Stimulated activated naive CD8-positive, alpha-beta T cell treated with anti-CD3 and anti-CD28 coated beads, Interleukin-15, amount 100 ng/mL, for 72 hours (primary cell): ENCODE measurements around the gene SEPTIN10.

Experiments used
- ATAC-seq: fragments of 150-1000 bp; cut with Tn5 transposase; 2 replicates; pipeline ENCODE4 v1.10.0; 2021; ENCODE audit warnings: mild to moderate bottlenecking, moderate library complexity
- DNase-seq, 2 donors: peaks; one replicate each; pipeline ENCODE4 v3.0.0; 2021 to 2022
- H3K27ac Mint-ChIP-seq, 2 donors: one replicate each; pipeline ENCODE4 v1.8.0; 2022; ENCODE audit warnings: mild to moderate bottlenecking in 2 of 2, mixed read lengths in 2 of 2, moderate library complexity in 2 of 2
- H3K27me3 Mint-ChIP-seq: one replicate; pipeline ENCODE4 v1.8.0; 2022; ENCODE audit warnings: mixed read lengths
- H3K4me1 Mint-ChIP-seq: one replicate; pipeline ENCODE4 v1.8.0; 2022; ENCODE audit warnings: mild to moderate bottlenecking, mixed read lengths
- H3K4me3 Mint-ChIP-seq, 2 donors: one replicate each; pipeline ENCODE4 v1.8.0; 2022; ENCODE audit warnings: mild to moderate bottlenecking in 2 of 2, mixed read lengths in 2 of 2, moderate library complexity in 1 of 2
- H3K9me3 Mint-ChIP-seq, 2 donors: one replicate each; pipeline ENCODE4 v1.8.0; 2022; ENCODE audit warnings: mixed read lengths in 2 of 2

The SEPTIN10 gene

DNA sequence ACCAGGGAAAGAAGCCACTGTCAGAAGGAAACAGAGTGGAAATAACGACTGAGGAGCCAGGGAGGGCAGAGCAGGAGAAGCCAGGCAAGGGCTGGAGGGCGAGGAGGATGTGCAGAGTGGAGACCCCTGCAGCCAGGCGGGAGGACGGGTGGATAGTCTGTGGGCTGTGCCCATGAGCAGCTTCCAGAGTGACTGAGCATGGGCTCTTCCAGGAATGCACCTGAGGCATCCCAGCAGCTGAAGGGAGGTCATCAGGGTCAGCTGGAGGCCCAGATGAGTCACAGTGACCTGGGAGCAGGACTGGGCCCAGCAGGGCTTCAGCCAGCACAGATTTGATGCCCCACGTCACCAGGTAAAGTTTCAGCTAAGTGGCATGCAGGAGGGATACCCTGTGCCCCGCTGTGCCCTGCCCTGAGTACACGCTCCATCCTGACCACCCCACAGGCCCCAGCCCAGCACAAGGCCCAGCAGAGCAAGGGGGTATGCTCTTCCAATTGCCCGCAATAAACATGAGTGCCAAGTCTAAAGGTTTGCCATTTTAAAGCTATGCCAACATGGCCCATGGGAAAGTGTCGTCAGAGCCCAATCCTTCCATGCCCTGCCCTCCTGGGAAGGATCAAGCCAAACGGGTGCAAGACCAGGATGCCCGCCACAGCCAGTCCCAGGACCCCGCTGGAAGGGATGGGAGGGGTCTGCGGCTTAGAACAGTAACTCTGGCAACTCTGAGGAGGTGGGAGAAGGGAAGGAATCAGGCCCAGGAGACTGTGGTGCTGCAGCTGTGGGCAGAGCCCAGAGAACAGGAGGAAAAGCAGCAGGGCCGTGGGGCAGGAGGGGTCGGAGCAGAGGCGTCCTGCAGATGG is 85.7 kb downstream of the SEPTIN10 start:
- no peak for DNase-seq
- Mint-ChIP-seq H3K9me3 (no peaks in the 10 kb centered on the region), H3K4me3 (no peak overlapping the region), H3K27me3 (peaks cover 6% of the 10 kb centered on the region), H3K27ac (peak overlapping the region in 1 of 2 donors; percentile 6), H3K4me1 (no peaks in the 10 kb centered on the region)
- ATAC-seq = no peak

DNA sequence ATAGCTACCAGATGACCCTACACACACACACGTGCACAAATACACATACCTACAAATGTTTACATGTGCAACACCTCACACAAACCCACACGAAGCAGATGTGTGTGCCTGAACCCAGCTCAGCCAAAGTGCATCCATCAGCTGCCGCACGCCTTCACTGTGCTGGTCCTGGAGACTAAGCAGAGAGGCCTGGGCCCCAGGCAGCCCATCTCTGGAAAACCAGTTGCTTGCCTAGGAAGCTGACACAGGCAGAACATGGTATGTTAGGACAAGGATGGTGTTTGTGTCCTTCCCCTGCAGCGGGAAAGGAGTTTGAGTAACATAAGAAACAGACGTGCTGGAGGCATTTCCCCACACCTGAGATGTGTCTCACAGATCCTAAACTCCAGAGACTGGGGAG is 86.7 kb downstream of the SEPTIN10 start:
- H3K27me3 Mint-ChIP-seq = peaks cover 6% of the 10 kb centered on the region
- no peak for ATAC-seq
- H3K4me3 Mint-ChIP-seq = no peak overlapping the region
- no peak for DNase-seq
- no peaks in the 10 kb centered on the region for H3K9me3 Mint-ChIP-seq
- no peaks in the 10 kb centered on the region for H3K4me1 Mint-ChIP-seq
- H3K27ac Mint-ChIP-seq = no peak overlapping the region

DNA sequence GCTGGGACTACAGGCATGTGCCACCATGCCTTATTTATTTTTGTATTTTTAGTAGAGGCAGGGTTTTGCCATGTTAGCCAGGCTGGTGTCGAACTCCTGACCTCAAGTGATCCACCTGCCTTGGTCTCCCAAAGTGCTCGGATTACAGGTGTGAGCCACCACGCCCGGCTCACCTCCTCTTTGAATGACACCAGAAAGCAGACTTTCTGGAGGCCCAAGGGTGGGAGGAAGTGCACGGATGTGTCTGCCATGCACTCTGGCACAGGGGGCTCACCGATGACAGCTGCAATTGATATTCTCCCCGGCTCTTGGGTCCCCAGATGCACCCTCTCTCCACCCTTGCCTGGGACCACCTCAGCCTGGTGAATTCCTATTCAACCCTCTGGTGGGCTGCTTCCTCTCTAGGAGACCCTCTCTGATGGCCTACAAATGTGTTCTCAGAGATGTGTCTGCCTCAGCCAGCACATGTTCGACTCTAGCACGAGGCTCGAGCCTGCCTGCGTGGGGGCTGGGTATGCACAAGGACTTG is 87.3 kb downstream of the SEPTIN10 start:
- Mint-ChIP-seq H3K4me1 (no peaks in the 10 kb centered on the region), H3K4me3 (no peak overlapping the region), H3K9me3 (no peaks in the 10 kb centered on the region), H3K27me3 (peaks cover 6% of the 10 kb centered on the region), H3K27ac (no peak overlapping the region)
- ATAC-seq (no peak), DNase-seq (no peak)

DNA sequence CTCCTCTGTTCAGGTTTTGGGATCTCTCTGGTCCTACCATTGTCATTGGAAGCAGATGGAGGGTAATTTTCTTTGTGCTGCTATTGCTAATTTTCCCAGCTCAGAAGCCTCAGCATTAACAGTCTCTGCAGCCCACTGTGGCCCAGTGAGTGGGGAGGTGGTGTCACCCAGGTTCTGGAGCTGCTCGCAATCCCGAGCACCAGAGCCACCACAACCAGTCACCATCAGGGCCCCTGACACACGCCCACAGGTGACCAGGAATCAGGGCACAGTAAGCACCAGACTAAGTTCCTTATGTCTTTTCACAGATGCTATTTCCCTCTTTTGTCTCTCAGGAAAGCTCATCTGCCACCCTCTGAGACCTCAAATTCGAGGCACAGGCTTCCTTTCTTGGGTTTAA is 87.9 kb downstream of the SEPTIN10 start:
- no peak overlapping the region for H3K4me3 Mint-ChIP-seq
- H3K9me3 Mint-ChIP-seq = no peaks in the 10 kb centered on the region
- DNase-seq = no peak
- peak overlapping the region in 1 of 2 donors; percentile 51 for H3K27ac Mint-ChIP-seq
- no peak for ATAC-seq
- H3K27me3 Mint-ChIP-seq = peaks cover 6% of the 10 kb centered on the region
- no peaks in the 10 kb centered on the region for H3K4me1 Mint-ChIP-seq

DNA sequence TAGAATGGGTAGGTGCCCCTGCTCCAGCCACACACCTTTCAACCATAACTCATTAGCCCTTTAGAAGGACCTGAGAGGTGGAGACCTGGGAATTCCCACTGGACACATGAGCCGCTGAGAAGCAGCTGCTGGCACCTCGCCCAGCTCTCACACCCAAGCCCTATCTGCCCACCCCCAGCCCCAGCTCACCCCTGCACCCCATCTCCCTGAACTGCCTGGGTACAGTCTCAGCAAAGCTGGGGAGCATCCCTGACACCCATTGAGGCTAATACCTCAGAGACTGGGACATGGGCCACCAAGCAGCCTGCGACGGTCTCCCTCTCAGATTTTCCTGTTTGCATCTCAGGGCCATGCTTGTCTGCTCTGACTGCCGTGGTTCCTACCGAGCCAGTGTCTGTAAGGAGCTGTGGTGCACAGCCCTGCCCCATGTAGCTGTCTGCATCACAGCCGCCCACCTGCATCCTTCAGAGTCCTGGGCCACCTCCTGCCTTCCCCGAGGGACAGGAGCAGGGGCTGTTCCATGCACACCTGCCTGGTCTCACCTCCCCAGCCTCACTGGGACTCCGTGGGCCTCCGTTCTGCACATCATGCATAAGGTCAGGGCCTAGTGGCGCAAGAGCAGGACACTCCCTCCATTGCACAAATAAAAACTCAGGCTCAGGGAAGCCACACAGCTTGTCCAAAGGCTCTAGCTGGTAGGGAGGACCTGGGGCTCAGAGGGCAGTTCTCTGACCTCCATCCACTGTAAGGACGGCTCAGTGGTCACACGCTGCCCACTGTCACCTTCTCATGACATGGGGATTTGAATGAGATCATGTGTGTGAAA is 90.0 kb downstream of the SEPTIN10 start:
- no peak for DNase-seq
- Mint-ChIP-seq H3K4me1 (no peaks in the 10 kb centered on the region), H3K27me3 (peaks cover 6% of the 10 kb centered on the region), H3K27ac (no peak overlapping the region), H3K4me3 (no peak overlapping the region), H3K9me3 (no peaks in the 10 kb centered on the region)
- ATAC-seq = no peak

DNA sequence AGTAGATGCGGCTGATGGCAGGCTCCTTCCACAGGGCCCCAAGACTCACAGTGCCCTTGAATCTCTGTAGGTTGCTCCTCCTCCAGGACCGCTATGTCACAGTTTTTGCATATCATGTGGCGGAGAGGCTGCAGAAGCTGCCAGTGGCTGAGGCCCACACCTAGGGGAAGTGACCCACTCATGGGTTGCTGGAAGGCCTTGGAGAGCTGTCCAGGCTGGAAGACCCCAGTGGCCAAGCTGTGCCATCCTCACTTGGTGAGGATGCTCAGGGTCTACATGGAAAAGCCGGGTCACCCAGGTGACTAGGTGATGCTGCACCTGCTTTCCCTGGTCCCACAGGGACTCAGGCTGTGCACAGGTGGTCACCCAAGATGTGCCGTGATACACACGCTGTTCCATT is 90.6 kb downstream of the SEPTIN10 start:
- ATAC-seq (no peak), DNase-seq (no peak)
- Mint-ChIP-seq H3K9me3 (no peaks in the 10 kb centered on the region), H3K4me1 (no peaks in the 10 kb centered on the region), H3K27ac (no peak overlapping the region), H3K27me3 (peaks cover 6% of the 10 kb centered on the region), H3K4me3 (no peak overlapping the region)

DNA sequence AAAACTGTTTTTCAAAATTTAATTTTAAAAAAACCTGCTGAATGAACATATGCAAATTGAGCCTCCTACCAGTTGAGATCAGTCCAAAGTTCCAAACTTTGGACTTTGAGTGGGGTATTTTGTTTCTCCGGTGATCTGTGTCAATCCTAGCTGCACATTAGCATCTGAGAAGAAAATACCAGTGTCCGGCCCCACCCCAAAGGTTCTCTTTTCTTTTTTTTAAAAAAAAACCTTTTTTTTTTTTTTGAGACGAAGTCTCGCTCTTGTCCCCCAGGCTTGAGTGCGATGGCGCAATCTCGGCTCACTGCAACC is 91.7 kb downstream of the SEPTIN10 start:
- Mint-ChIP-seq H3K4me3 (no peak overlapping the region), H3K9me3 (no peaks in the 10 kb centered on the region), H3K4me1 (no peaks in the 10 kb centered on the region), H3K27me3 (peaks cover 6% of the 10 kb centered on the region), H3K27ac (no peak overlapping the region)
- DNase-seq = no peak
- ATAC-seq = no peak

DNA sequence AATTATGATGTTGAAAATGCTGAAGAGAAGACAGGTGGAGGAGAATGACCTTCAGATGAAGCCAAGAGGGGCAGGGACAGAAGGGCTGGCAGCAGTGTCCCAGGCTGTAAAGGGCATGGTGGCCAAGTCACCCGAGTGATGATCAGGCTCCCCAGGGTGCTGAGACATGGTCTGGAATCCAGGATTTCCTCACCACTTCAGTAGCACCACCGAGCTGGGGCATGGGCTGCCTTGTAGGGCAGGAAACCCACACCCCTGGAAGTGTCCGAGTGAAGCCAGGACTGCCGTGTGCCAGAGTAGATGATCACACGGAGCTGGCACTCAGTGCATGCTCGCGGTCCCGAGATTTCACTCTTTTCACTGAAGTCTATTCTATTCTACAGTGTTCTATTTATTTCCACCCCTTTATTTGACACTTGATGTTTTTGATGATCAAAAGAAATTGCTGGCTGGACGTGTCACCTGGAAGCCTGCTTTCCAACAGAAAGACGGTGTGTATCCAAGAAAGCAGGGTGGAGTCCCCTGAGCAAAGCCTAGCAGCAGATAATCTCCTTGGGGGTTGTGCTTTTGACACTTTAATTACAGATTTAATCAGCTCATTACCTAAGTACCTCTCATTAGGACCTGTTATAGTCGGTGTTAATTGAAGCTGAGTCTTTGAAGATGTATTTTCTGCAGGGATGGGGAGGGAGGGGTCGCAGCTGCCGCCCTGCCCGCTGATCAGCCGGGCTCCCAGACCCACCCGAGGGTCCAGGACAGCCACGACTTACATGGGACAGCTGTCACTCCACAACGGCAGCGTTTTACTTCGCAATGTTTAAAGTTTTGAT is 92.3 kb downstream of the SEPTIN10 start:
- H3K27me3 Mint-ChIP-seq = peaks cover 1% of the 10 kb centered on the region
- DNase-seq (no peak), ATAC-seq (no peak)
- no peaks in the 10 kb centered on the region for H3K9me3 Mint-ChIP-seq
- H3K4me1 Mint-ChIP-seq = no peaks in the 10 kb centered on the region
- no peak overlapping the region for H3K4me3 Mint-ChIP-seq
- H3K27ac Mint-ChIP-seq = no peak overlapping the region

DNA sequence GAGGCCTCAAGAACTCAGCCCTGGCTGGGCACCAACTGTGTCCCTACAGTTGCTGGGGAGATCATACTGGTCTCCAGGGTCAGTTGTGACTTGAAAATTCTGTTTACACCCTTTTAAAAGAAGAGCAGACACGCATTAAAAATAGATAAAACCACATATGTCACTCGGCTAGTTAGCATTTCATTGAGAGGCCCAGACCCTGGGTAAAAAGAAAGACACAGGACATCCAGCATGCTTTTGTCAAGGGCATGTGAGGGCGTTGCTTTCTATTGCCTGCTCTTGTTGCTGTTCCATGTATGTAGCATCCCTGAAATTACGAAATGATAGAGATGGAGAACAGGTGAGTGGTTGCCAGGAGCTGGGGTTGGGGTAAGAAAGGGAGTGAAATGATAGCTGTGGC is 94.3 kb downstream of the SEPTIN10 start:
- no peaks in the 10 kb centered on the region for H3K27me3 Mint-ChIP-seq
- DNase-seq (no peak), ATAC-seq (no peak)
- no peaks in the 10 kb centered on the region for H3K4me1 Mint-ChIP-seq
- H3K9me3 Mint-ChIP-seq = no peaks in the 10 kb centered on the region
- H3K27ac Mint-ChIP-seq = no peak overlapping the region
- no peak overlapping the region for H3K4me3 Mint-ChIP-seq

DNA sequence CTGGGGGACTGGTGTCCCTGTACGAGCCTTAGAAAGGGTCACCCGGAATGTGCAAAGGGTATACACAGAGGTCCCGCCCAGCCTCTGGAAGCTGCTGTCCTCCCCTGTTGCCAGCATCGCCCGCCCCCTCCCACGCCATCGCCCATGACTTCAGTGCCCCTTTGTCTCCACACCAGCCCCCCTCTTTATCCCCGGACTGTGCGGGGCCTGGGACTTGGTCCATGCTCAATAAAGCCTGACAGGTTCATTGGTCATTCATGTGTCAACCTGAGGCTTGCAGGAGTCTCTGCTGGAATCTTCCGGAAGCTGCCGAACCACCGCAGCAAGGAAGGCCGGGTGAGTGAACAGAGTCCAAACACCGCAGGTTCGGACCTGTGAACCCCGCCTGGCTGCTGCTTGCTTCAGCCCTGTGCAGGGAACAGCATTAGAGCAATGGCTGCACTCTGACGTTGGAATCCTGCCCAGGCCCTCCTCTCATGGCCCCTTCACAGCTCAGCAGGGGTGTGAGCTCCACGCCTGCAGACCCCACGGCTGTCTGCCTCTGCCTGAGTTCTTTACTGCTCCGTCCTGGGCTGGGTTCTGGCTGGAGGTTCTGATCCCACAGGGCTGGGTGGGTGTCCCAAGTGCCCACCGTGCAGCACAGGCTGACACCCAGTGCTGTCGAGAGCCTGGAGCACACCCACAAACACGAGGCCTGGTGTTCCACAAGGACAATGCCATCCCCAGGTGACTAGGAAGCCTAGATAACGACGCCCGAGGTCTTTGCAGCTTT is 96.5 kb downstream of the SEPTIN10 start:
- ATAC-seq (no peak), DNase-seq (no peak)
- Mint-ChIP-seq H3K27ac (peak overlapping the region in 1 of 2 donors; percentile 87), H3K9me3 (no peaks in the 10 kb centered on the region), H3K4me1 (peaks cover 6% of the 10 kb centered on the region), H3K4me3 (no peak overlapping the region), H3K27me3 (no peaks in the 10 kb centered on the region)

DNA sequence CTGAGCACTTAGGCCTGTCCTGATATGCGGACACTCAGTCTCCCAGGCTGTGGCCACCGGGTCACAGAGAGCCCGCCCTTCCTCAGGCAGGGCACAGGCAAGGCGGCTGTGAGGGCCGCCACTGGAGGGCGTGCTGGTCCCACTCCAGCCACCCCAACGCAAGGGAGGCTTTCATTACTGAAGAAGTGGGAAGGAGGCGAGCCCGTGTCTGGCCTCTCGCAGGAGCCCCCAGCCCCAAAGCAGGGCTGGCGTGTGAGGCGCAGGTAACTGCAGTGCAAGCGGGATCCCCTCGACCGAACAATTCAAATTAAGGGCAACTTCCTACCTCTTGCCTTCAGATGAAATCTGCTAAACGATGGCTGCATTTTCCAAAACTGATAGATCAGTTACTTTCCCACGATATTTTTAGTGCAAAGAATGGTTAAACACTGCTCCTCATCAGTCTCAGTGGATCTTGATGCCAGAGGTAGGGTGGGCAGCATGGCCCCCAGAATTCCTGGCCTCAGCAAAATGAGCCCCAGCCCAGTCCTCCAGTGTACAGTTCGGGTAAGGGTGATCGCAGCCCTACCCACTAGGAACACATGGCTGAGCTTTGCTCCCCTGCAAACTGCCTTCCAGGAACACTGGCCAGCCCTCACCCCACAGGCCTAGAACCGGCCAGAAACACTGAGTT is 97.2 kb downstream of the SEPTIN10 start:
- no peak overlapping the region for H3K27ac Mint-ChIP-seq
- peaks cover 6% of the 10 kb centered on the region for H3K4me1 Mint-ChIP-seq
- peak in 1 of 2 donors; percentile 12 for DNase-seq
- H3K9me3 Mint-ChIP-seq = no peaks in the 10 kb centered on the region
- no peak overlapping the region for H3K4me3 Mint-ChIP-seq
- no peak for ATAC-seq
- H3K27me3 Mint-ChIP-seq = no peaks in the 10 kb centered on the region

DNA sequence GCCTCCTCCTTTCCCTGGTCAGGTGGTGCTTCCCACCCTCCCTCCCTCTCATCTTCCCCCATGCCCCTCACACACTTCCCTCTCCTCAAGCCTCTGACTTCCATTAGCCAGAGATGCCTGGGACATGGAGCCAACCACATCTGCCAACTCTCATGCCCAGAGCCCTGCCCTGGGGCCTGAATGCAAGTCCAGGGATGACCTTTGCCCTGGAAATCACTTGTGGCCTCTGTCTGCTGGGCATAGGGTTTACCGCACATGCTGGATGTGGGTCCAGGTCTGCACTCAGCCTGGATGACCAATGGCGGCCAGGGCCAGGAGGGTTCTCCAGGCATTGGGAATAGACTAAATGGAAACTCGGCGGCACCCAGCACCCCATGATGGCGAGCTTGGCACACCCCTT is 98.9 kb downstream of the SEPTIN10 start:
- peak overlapping the region in 1 of 2 donors; percentile 61 for H3K27ac Mint-ChIP-seq
- H3K9me3 Mint-ChIP-seq = no peaks in the 10 kb centered on the region
- no peak overlapping the region for H3K4me3 Mint-ChIP-seq
- no peak for DNase-seq
- ATAC-seq = no peak
- no peaks in the 10 kb centered on the region for H3K27me3 Mint-ChIP-seq
- peaks cover 9% of the 10 kb centered on the region for H3K4me1 Mint-ChIP-seq

DNA sequence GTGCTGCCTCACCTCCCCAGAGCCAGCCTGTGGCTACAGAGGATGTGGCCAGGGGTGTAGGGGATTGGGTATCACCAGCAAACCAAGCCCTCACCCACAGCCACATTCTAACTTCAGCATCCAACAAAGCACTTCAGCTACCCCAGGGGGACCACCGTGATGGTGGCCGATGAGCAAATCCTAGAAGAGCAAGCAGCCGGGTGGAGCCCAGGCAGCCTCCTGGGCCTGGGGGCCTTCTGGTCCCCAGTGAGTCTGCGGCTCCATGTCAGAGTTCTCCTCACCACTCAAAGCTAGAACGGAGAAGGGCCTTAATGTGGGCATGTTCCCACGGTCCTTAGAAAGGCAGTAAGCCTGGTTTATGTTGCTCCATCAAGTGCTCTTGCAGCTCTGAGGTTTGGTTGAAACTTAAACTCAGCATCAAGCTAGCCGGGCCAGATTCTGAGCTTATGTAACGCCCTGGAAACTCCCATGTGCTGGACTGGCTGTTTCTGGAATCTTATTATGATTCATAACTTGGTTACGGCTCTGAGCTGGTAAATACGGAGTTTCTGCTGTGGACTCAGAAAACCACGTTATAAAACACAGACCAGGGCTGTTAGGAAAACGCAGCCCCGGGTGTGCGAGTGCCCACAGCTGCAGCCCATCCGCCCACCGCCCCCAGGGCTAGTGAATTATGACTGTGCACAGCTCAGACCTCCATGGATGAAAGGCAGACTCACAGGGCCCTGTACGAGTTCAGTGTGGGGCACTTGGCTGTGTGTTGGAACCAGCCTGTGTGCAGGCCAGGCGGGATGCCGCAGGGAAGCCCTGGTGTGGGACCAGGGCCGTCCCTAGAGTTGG is 99.8 kb downstream of the SEPTIN10 start:
- Mint-ChIP-seq H3K27me3 (no peaks in the 10 kb centered on the region), H3K27ac (no peak overlapping the region), H3K9me3 (no peaks in the 10 kb centered on the region), H3K4me3 (no peak overlapping the region), H3K4me1 (peaks cover 12% of the 10 kb centered on the region)
- ATAC-seq (peak; percentile 83), DNase-seq (peak; percentile 7 to 78)

DNA sequence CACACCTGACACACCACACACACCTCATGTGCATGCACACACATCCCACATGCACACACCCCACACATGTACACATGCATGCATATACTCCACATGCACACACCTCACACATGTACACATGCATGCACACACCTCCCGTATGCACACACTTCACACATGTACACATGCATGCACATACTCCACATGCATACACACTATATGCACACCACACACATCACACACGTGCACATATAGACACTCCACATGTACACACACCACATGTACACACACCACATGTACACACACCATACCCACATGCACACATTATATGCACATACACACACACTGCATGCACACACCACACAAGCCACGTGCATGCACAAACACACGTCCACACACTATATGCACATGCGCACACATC is 100.5 kb downstream of the SEPTIN10 start:
- no peak for DNase-seq
- Mint-ChIP-seq H3K27ac (no peak overlapping the region), H3K27me3 (peaks cover 4% of the 10 kb centered on the region), H3K4me1 (peaks cover 12% of the 10 kb centered on the region), H3K4me3 (no peak overlapping the region), H3K9me3 (no peaks in the 10 kb centered on the region)
- no peak for ATAC-seq
